KMS-11 (cell line): ENCODE data around the gene IL3RA.
"Not testable (repeated sequence)": the region's sequence is repeated elsewhere in the genome, so short reads cannot be mapped to it uniquely, and the experiment has no call there.

Experiments used
- H2AFZ ChIP-seq: fragments of 200-600 bp; sonication (generic); 2 replicates; pipeline ENCODE4 v1.6.1; 2016; ENCODE audit warnings: antibody characterized with exemption, mixed run types, low read depth
- H3K27ac ChIP-seq: fragments of 200-600 bp; sonication (generic); 2 replicates; pipeline ENCODE4 v1.6.1; 2016; ENCODE audit warnings: mild to moderate bottlenecking, mixed run types
- H3K27me3 ChIP-seq: fragments of 200-600 bp; sonication (generic); 2 replicates; pipeline ENCODE4 v1.6.1; 2017; ENCODE audit warnings: mild to moderate bottlenecking, low read depth, mixed run types, moderate library complexity; ENCODE audit not compliant: insufficient read depth
- H3K36me3 ChIP-seq: fragments of 200-600 bp; sonication (generic); 2 replicates; pipeline ENCODE4 v1.6.1; 2017; ENCODE audit warnings: mild to moderate bottlenecking, mixed run types; ENCODE audit not compliant: insufficient read depth
- H3K4me1 ChIP-seq: fragments of 200-600 bp; sonication (generic); 2 replicates; pipeline ENCODE4 v1.6.1; 2016; ENCODE audit warnings: mild to moderate bottlenecking, low read depth, mixed run types; ENCODE audit not compliant: poor library complexity, severe bottlenecking
- H3K4me2 ChIP-seq: fragments of 200-600 bp; sonication (generic); 2 replicates; pipeline ENCODE4 v1.7.0; 2016; ENCODE audit warnings: mild to moderate bottlenecking, mixed run types
- H3K4me3 ChIP-seq: fragments of 200-600 bp; sonication (generic); IDR thresholded peaks from 2 replicates; pipeline ENCODE4 v1.6.1; 2017; ENCODE audit warnings: low read depth, low read length, mixed read lengths; ENCODE audit not compliant: insufficient read depth
- H3K79me2 ChIP-seq: fragments of 200-600 bp; sonication (generic); 2 replicates; pipeline ENCODE4 v1.6.1; 2016; ENCODE audit warnings: low read depth, mixed run types; ENCODE audit not compliant: insufficient read depth
- H3K9ac ChIP-seq: fragments of 200-600 bp; sonication (generic); 2 replicates; pipeline ENCODE4 v1.6.1; 2016; ENCODE audit warnings: mild to moderate bottlenecking, mixed run types
- H4K20me1 ChIP-seq: fragments of 200-600 bp; sonication (generic); 2 replicates; pipeline ENCODE4 v1.6.1; 2016; ENCODE audit warnings: mild to moderate bottlenecking, mixed run types; ENCODE audit not compliant: insufficient read depth
- CTCF ChIP-seq: fragments of 200-600 bp; sonication (generic); conservative IDR thresholded peaks from 2 replicates; pipeline ENCODE4 v1.6.1; 2017; ENCODE audit warnings: low read depth, mild to moderate bottlenecking, antibody characterized with exemption, low read length, moderate library complexity, mixed read lengths

IL3RA gene

GRCh38 chrX:1294301-1295067 lies 42.1 kb upstream of the IL3RA start:
- Histone ChIP-seq H2AFZ (no peak overlapping the region), H3K27ac (no peak overlapping the region), H3K79me2 (no peaks in the 10 kb centered on the region), H3K36me3 (no peaks in the 10 kb centered on the region), H3K4me1 (no peaks in the 10 kb centered on the region), H4K20me1 (no peaks in the 10 kb centered on the region), H3K27me3 (no peaks in the 10 kb centered on the region), H3K9ac (no peak overlapping the region), H3K4me2 (no peak overlapping the region), H3K4me3 (no peak overlapping the region)
- TF ChIP-seq CTCF = no peak

- no peaks in the 10 kb centered on the region for H3K4me1 ChIP-seq
- no peak overlapping the region for H3K4me2 ChIP-seq
- H3K79me2 ChIP-seq = no peaks in the 10 kb centered on the region
- H3K36me3 ChIP-seq = no peaks in the 10 kb centered on the region
- H4K20me1 ChIP-seq = no peaks in the 10 kb centered on the region
- H3K27ac ChIP-seq = no peak overlapping the region
- no peak overlapping the region for H3K9ac ChIP-seq
- H2AFZ ChIP-seq = no peak overlapping the region
- no peak overlapping the region for H3K4me3 ChIP-seq
- TF ChIP-seq CTCF = no peak
- H3K27me3 ChIP-seq = no peaks in the 10 kb centered on the region
Observed at GRCh38 chrX:1295550-1295949, 41.0 kb upstream of the IL3RA start.

DNA sequence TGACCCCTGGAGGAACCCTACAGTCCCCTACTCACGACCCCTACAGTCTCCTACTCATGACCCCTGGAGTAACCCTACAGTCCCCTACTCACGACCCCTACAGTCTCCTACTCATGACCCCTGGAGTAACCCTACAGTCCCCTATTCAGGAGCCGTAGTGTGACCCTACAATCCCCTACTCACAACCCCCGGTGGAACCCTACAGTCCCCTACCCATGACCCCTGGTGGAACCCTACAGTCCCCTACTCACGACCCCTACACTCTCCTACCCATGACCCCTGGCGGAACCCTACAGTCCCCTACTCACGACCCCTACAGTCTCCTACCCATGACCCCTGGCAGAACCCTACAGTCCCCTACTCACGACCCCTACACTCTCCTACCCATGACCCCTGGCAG lies 39.0 kb upstream of the IL3RA start:
- not testable (repeated sequence) for H3K79me2 ChIP-seq, H3K4me3 ChIP-seq, H3K4me2 ChIP-seq, H3K4me1 ChIP-seq, H3K27me3 ChIP-seq, H3K9ac ChIP-seq, H2AFZ ChIP-seq, H3K27ac ChIP-seq, H3K36me3 ChIP-seq, H4K20me1 ChIP-seq

DNA sequence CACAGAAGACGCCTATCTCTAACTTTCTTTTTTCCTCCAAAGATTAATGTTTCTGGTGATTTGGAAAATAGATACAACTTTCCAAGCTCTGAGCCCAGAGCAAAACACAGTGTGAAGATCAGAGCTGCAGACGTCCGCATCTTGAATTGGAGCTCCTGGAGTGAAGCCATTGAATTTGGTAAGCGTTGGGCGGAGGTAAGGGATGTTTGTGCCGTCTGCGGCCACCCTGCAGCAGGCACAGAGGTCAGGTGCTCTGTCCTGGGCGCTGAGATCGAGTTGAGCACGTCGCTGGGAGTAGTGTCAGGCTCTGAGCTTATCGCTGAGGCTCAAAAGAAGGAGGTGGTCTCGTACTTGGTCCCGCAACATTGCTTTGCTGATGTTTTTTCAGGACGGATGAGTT lies 36.1 kb upstream of the IL3RA start:
- H3K27me3 ChIP-seq = no peaks in the 10 kb centered on the region
- no peak overlapping the region for H2AFZ ChIP-seq
- no peak overlapping the region for H3K27ac ChIP-seq
- H4K20me1 ChIP-seq = no peaks in the 10 kb centered on the region
- H3K4me3 ChIP-seq = no peak overlapping the region
- no peak overlapping the region for H3K4me2 ChIP-seq
- H3K9ac ChIP-seq = no peak overlapping the region
- H3K36me3 ChIP-seq = no peaks in the 10 kb centered on the region
- TF ChIP-seq CTCF = no peak
- H3K79me2 ChIP-seq = no peaks in the 10 kb centered on the region
- no peaks in the 10 kb centered on the region for H3K4me1 ChIP-seq

DNA sequence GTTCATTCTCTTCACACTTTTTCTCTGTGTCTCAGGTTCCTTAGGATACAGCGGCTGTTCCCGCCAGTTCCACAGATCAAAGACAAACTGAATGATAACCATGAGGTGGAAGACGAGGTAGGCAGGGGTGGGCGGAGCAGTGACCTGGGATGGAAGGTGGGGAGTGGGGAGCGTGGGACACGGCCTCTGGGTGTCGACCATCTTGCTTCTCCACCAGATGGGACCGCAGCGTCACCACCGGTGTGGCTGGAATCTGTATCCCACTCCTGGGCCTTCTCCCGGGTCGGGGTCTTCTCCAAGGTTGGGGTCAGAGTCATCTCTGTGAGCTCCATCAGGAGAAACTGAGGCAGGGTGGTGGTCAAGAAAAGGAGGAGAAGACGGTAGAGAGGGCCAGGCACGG lies 31.2 kb upstream of the IL3RA start:
- TF ChIP-seq CTCF = no peak
- no peak overlapping the region for H3K4me3 ChIP-seq
- H3K4me2 ChIP-seq = no peak overlapping the region
- H3K27ac ChIP-seq = no peak overlapping the region
- H4K20me1 ChIP-seq = no peaks in the 10 kb centered on the region
- H3K79me2 ChIP-seq = no peaks in the 10 kb centered on the region
- H3K27me3 ChIP-seq = no peaks in the 10 kb centered on the region
- H3K9ac ChIP-seq = no peak overlapping the region
- no peaks in the 10 kb centered on the region for H3K36me3 ChIP-seq
- H2AFZ ChIP-seq = no peak overlapping the region
- no peaks in the 10 kb centered on the region for H3K4me1 ChIP-seq
